Activated CD4-positive, alpha-beta T cell treated with anti-CD3 and anti-CD28 coated beads for 4 hours (primary cell): ENCODE results near the gene OR2AG2.
"Not testable (repeated sequence)": the region's sequence is repeated elsewhere in the genome, so short reads cannot be mapped to it uniquely, and the experiment has no call there.

Experiments
- DNase-seq, 2 donors: peaks; one replicate each; pipeline ENCODE4 v3.0.0-alpha.2; 2020

The OR2AG2 gene, protein sequence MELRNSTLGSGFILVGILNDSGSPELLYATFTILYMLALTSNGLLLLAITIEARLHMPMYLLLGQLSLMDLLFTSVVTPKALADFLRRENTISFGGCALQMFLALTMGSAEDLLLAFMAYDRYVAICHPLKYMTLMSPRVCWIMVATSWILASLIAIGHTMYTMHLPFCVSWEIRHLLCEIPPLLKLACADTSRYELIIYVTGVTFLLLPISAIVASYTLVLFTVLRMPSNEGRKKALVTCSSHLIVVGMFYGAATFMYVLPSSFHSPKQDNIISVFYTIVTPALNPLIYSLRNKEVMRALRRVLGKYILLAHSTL

DNA sequence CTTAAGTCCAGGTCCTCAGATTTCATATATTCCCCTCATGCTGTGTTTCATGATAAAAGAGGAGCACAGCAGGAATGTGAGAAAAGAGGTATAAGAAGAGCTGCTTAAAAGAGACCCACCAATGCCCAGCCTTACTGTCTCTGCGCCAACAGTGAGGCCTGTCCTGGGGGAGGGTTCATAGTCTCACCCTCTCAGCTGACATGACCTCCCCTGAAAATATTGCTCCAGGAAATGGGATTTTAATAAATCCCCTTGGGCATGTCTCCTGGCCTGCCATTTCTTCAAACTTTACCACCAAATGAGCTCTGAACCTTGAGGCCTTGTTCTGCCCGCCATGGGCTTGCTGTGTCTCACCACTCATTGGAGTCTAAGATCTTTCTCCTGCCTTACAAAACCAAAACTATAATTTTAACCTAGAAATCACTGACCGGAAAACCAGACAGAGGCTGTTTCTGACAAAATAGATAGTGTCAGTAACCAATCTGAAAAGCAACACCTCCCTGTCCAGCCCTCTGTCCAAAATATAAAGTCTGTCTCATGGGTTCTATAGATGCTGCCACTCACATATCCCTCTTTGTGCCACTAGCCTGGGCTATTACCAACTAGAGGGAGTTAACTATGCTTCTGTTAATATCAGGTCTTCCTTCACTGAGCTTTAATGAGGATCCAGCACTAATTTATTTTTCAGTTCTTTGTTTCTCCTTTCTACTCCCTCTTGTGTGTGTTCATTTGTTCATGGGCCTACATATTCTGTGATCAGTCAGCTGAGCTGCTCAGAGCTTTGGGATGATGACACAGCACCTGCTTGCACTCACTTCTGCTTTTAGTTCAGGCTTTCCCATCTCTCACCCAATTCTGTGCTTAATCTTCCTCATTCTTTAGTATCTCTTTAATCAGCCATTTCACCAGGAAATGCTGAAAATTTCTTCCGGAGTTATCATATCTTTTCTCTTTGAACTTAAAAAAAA lies at the start of gene OR2AG2:
TSS of gene OR2AG2 (minus strand) at position 51 of the 968 bp plus-strand sequence. CDS start 3,019 bp downstream, outside the sequence.
- DNase-seq = no peak

DNA sequence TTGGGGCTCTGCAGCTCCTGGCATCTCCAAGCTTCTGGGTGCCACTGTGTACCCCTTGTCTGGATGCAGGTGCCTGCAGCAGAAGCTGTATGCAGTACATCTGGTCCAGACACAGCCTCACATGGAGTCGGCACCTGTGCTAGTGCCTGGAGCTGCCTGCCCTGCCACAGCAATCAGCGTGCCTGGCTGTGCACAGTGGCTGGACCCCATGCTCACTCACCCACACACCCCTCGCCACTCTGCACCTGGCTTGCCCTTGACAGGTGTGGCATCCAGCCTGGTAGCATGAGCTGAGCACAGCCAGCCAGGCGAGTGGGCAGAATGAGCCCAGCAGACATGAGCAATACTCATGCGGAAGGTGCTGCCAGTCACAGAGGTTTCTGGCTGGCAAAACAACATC lies 47.2 kb upstream of the OR2AG2 start:
- no peak for DNase-seq

DNA sequence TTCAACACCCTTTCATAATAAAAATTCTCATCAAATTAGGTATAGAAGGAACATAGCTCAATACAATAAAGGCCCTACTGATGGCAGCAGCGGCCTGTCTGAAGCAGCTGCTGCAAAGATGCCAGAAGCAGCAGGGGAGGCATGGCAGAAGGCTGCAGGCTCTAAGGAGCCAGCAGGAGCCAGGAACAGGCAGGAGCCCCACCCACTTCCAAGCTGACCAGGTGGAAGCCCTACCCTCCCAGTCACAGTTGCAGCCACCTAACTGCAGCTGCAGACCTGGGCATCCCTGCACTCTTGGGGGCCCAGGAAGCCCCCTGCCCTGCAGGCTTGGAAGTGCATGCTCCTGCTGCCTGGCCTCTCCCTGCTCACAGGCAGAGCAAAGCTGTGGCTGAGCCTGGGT lies 45.9 kb upstream of the OR2AG2 start:
- DNase-seq = no peak

DNA sequence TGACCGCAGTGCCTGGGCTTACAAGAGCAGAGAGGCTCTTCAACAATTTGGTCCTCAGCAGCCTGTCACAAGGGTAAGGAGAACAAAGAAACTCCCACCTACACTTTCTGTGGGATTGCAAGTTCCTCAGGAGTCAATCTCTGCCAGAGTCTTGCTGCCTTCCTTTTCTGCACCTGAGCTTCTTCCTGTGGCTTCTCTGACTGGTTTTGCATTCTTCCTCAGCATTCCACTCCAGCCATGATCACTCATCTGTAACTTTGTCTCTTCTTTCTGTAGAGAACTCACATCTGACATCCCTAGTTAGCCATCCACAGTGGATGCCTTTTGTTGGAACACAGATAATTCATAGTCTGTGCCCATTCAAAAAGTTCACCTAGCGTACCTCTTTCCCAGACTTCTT lies 41.9 kb upstream of the OR2AG2 start:
- DNase-seq = no peak

DNA sequence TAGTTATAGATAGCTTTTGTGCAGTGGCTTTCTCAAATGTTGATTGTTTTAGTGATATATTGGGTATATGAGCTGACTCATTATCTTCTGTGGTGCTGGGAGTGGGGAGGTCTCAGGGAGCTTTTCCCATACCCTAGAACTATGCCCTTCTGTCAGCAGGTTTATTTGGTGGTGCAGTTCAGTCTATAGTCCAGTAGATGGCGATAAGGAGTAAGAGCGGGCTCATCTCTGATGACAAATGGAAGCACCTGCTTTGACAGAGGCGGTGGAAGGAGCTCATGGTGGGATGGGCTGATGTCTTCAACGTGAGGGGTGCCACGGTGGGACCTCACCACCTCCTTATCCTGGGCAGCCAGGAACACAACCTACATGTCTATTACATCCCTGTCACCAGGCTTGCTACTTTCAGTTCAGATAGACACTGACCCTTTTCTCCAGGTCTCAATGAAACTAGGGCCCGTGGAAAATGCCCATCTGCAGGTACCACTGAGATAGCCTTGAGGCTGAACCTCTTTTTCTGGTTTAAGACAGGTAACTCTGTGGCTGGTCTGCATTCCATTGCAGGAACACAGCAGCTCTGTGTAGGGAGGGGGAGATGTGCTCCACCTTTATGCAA lies 40.7 kb upstream of the OR2AG2 start:
- peak; percentile 15 to 38 for DNase-seq

DNA sequence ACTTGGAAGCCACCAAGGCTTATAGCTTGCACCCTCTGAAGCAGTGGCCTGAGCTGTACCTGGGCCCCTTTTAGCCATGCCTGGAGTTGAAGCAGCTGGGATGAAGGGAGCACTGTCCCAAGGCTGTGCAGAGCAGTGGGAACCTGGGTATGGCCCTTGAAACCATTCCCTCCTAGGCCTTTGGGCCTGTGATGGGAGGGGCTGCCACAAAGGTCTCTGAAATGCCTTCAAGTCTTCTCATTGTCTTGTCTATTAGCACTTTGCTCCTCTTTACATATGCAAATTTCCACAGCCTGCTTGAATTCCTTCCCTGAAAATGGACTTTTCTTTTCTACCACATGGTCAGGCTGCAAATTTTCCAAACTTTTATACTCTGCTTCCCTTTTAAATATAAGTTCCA lies 29.3 kb upstream of the OR2AG2 start:
- DNase-seq = not testable (repeated sequence)

DNA sequence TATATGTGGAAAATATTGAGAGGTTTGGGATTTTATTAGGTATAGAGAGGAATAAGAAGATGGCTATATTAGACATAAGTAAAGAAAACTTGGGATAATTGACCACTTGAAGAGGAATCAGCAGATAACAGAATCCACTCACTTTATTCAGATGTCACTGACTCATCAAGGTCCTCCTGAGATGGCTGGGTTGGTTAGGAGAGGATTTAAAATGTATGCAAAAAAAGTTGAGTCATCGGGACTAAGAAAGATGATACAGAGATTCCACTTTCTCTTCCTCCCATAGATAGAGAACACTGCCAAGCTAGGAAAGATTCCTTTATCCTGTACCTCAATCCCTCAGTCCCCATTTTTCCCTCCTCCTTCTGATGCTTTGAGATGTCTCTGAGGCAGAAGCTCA lies 27.6 kb upstream of the OR2AG2 start, which contains the start of gene OR6A2:
TSS of gene OR6A2 (minus strand) at position 288 of the 400 bp plus-strand sequence. CDS start 3,981 bp downstream, outside the sequence.
- no peak for DNase-seq

DNA sequence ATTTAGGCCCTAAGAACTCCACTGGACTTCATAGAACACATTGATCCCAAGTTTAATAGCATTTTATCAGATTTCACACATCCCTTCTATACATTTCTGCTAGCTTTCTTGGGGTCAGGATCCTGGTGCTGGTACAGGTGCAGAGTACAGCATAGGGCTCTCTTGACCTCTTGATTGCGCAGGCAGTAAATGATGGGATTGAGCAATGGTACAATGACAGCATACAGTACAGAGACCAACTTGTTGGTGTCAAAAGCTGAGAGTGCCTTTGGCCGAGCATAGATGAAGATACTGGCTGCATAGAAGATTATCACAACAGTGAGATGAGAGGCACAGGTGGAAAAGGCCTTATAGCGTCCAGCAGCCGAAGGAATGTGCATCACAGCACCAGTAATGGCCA lies 22.9 kb upstream of the OR2AG2 start:
- no peak for DNase-seq

DNA sequence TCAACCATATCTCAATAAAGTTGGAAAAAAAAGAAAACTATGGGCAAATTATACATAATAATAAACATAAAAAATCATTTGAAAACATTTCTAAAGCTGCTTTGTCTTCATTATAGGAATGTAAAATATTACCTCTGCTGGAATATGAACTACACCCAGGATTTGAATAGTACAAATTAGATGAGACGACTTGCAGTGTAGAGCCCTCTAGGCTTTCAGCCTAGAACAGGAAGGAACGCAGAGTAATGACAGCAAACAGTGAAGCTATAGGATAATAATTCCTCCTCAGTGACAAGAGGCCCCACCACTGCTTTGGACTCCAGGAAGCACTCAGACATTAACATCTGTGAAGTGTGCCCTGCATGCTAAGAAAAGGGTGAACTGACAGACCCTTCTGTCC lies 18.8 kb upstream of the OR2AG2 start:
- no peak for DNase-seq

DNA sequence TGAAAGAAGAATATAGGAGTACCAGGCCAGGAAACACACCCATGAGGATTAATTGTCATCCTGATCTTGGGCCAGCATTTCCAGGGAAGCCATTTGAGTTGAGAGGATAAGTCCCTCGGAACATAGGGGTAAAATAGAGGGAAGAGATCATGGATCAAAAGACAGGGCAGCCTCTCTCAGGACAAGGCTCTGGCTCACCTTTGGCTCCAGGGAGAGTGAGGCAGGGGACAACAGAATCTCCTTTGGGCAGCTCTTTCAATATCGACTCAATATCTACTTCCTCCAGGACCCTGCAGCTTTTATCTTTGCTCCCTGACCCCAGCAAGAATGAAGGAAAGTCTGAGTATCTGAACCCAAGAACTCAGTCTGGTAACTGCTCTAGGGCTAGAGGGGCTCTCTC lies 10.9 kb upstream of the OR2AG2 start, which contains the start of gene OR2AG1:
TSS of gene OR2AG1 (plus strand) at position 301 of the 400 bp plus-strand sequence. CDS start 2,018 bp downstream, outside the sequence.
- DNase-seq = no peak

DNA sequence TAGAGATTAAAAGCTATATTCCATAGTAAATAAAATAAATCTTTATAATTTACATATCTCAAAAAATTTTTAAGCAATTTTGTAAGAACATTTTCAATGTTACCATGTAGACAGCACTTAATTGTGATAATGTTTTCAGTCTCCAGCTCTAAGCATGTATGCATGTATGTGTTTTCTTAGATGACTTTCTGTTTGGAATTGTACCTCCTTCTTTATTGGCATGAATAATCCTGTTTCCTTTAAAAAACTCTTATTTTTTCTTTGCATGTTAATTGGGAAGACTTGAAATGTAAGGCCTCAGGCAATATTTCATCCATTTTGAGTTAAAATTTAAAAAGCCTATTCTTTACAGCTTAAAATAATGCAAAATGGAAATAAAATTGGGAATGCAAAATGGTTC lies 9.1 kb upstream of the OR2AG2 start:
- DNase-seq = no peak

DNA sequence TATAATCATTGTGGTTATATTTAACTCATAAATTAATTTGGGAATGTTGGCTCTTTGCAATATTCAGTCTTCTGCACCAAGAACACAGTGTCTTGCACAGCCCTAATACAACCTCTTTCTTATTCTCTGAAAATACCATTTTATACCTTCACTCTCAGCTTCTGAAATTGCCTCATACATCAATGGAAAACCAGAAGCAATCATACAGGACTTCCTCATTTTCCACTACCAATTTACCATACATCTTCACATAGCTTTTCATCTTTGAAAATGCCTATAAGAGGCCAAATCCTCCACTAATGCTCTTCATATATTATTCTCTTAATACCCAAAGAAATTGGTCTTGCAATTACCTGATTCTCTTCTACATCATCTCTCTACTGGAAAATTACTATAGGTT lies 6.7 kb upstream of the OR2AG2 start:
- no peak for DNase-seq

DNA sequence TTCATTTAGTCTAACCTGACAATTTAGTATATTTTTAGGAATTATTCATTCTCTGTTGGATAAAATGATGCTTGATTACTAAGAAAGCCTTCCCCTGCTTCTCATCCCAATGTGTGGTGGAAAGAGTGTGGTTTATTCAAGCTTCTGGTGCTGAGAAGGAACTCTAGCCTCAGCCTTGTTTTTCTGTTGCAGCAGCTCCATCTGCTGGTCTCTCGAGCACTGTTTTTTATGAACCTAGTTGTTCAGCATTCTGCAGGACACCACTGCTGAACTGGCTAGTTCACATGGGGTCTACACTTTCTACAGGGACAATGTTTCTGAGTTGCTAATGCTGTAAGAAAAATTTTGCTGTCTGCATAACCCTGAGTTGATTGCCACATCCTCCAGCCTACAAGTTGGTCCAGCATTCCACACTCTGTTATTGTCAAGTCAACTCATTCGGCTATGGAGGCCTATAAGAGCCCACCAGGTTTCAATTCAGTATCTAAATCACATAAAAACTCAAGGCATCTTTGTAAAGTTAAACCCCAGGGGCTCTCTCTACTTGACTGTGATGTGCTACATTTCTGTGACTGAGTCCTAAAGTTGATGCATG lies 14.3 kb downstream of the OR2AG2 start:
- DNase-seq = peak; percentile 60 to 69

DNA sequence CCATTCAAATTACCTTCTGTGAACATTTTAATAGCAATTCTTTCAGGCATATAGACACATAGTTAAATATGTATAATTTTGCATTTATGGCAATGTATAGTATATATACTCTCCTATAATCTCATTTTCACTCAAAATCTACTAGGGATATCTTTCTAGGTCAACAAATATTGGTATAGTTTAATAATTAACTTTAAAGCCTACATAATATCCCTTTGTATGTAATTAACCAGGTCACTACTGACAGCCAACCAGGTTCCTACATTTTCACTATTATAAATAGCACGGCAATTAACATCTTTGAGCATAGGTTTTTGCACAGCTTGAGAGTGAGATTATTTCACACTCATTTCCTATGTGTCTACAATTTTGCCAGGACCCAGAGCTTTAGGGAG lies 15.8 kb downstream of the OR2AG2 start:
- DNase-seq = no peak

DNA sequence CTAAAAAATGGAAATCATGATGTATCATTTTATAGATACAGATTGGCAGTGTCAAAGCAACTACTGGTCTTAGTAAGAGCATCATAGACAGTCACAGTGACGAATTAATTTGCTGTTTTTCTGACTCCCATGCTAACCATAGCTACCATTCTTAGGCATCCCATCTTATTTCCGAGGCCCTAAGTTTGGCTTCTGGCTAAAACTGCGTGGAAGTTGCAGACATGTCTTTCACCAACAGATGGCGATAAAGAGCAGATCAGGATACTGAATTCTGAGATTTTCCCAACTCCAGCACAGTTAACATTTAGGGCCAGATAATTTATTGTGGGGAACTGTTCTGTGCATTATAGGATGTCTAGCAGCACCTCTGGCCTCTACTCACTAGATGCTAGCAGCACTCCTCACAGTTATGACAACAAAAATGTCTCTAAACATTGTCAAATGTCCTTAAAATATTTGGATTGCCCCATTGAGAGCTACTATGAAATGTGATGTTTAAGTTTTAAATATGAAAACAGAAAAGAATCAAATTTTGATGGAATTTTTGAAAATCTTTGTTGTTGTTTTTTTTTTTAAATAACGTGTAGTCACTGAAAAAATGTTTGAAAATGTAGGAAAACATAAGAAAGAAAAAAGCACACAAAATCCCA lies 16.3 kb downstream of the OR2AG2 start:
- peak in 1 of 2 donors; percentile 49 for DNase-seq

DNA sequence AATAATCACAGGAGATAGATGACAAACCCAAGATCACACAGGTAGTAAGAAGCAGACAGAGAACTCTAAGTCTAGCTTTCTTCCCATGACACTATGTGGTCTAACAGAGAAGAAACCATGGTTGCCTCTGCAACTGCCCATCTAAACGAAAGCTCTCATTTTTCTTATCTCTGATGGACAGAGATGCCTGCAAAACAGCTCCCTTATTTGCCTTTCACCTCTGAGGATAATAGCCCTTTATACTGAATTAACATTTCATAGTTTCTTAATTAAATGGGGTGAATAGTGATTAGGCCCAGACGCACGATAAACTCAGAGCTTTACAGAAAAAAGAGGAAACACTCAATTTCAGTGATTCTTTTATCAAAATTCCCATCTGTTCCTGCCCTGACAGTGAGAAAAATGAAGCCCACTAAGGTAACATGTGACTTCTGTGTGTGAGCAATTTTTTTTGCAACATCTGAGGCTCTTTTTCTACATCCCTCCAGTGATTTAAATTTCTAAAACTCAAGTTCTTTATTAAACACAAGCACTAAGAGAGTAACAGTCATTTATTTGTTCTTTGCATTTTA lies 24.6 kb downstream of the OR2AG2 start:
- DNase-seq = no peak

DNA sequence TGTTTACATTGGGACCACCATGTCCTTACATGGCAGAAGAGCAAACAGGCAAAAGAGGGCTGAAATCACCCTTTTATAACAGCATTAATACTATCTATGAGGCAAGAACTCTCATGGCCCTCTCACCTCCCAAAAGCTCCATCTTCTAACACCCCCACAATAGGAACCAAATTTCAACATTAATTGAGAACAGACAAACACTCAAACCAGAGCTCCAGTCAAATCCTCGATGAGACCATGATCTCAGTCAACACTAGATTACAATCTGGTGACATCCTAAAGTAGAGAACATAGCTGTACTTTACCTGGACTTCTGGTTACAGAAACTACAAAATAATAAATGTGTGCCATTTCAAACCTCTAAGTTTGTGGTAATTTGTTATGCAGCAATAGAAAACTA lies 25.1 kb downstream of the OR2AG2 start:
- no peak for DNase-seq

DNA sequence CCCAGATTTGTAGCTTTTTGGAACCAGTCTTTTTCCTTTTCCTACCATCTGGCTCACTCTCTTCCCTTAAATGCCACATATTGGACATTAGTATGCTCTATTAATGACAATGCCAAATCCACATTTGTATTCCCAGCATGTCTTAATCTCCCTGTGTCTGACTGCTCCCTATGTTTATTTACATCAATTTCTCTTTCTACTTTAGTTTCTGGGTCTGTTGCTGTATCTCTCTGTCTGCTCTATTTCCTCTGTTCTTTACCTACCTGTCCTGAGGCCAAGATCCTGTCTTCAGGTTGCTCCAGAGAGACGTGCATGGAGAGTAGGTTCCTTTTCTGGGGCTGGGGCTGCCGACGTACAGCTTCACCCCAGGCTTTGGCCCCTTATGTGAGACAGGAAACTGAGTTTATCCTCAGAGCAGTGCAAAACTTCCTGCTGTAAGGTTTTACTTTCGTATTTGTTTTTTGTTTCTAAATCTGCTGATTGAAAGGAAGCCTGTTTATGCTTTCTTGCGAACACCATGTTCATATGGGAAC lies 25.6 kb downstream of the OR2AG2 start:
- DNase-seq = peak; percentile 26 to 41

DNA sequence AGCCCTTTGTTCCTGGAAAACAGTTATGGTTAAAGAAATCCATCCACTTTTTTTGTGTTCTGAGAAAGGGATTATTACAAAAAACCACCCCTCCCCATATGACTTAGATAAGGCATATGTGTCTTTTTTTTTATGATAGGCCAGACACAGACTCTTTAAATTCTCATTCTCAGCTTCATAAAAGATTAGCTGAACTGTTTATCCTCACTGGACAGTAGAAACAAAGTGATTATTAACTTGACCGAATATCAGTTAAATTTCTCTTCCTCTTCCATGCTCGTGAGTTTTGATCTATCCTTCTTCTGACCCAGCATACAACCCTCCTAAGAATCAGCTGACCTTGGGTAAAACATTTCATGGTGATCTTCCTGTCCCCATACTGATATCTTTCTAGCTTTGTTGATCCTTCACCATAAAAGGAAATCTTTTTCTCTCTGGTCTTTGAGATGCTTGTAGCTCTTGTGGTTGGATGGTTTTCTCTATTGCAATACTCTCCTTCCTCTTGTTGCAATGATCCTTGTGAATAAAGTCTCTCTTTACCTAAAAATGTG lies 26.2 kb downstream of the OR2AG2 start:
- no peak for DNase-seq

DNA sequence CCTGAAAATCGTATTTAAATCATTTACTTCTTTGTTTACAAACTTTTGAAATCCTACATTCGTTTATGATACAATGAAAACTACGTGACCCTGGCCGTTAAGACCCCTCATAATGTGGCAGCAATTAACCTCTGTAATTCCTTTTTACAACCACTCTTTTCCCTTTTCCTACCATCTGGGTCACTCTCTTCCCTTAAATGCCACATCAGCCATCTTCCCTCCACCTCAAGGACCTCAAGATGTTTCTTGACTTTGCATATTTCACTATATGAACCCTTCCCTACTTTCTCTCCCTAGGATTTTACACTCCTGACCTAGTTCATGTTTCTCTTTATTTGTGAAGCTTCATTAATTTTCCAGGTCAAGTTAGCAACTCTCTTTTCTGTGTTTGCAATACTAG lies 26.8 kb downstream of the OR2AG2 start:
- no peak for DNase-seq

DNA sequence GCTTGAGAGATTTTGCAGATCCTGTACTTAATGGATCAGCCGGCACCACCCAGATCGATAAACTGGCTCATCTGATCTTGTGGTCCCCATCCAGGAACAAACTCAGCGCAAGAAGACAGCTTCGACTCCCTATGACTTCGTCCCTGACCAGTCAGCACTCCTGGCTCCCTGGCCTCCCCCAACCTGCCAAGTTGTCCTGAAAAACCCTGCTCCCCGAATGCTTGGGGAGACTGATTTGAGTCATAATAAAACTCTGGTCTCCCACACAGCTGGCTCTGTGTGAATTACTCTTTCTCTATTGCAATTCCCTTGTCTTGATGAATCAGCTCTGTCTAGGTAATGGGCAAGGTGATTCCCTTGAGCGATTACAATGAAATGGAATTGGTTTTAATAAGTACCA lies 29.5 kb downstream of the OR2AG2 start:
- DNase-seq = no peak
